ENCODE results near the gene URB1. TPM values are rescaled to one million over a fixed set of nuclear protein-coding genes. Genes with fewer than 3 reads are reported as not detected.

Gene URB1
- total and polyA plus RNA-seq, 9 of the 15 experiments (the other 6 are each of a cell fraction or from before 2014, with no cell fraction given) = 0.97 to 53.6 (median 21.5) TPM

- Histone ChIP-seq H3K9me1 (ENCODE audit: control insufficient read depth, insufficient read depth, low read length) (no peaks in the 10 kb centered on the region), H3K27me3 (ENCODE audit: control insufficient read depth in 2 of 2, insufficient read depth in 2 of 2, low read length in 2 of 2) (no peaks in the 10 kb centered on the region), H3K4me2 (ENCODE audit: insufficient read depth, low read length) (peak overlapping the region; percentile 83), H4K20me1 (replicated peaks; ENCODE audit: control insufficient read depth, insufficient read depth, low read length) (no peaks in the 10 kb centered on the region), H2AFZ (ENCODE audit: low read depth, low read length) (peak overlapping the region; percentile 95), H3K4me1 (replicated peaks in 1 of 2; ENCODE audit: control insufficient read depth in 2 of 2, insufficient read depth in 2 of 2, low read length in 2 of 2) (peaks cover 3 to 16% of the 10 kb centered on the region in 2 experiments; a peak in 4 of 5 replicates), H3K9me3 (replicated peaks; ENCODE audit: control insufficient read depth, insufficient read depth, low read depth, low read length) (no peaks in the 10 kb centered on the region), H3K4me3 (peak overlapping the region; percentile 76), H3K79me2 (ENCODE audit: control insufficient read depth, insufficient read depth, low read length) (peaks cover 38% of the 10 kb centered on the region), H3K27ac (ENCODE audit: extremely low read depth, low read depth, low read length) (peak overlapping the region; percentile 64), H3K36me3 (ENCODE audit: control insufficient read depth, insufficient read depth, low read length) (peaks cover 29% of the 10 kb centered on the region), H3K9ac (ENCODE audit: insufficient read depth in 1 of 2, low read depth in 2 of 2, low read length in 2 of 2) (peak overlapping the region; percentile 59 to 94)
- in situ Hi-C loops (cut with MboI) (no loop called here), intact Hi-C loops (cut with micrococcal nuclease) (no loop called here)
- WGBS (ENCODE audit: insufficient coverage, low coverage, missing lambda C conversion rate) = 4% methylated on average over 9 of the region's 9 CpGs
- DNase-seq (ENCODE audit: extremely low read depth in 1 of 4, low spot score in 3 of 4) = peak in 1 of 4 experiments; percentile 36
- CTCF ChIA-PET (ENCODE audit: low intra/inter-chr PET ratio) = no interaction called here
- peak; percentile 65 for ATAC-seq
- FAIRE-seq = peak; percentile 60
- POLR2A ChIA-PET = interaction anchor here (0.5 to 1.2 kb wide), 3 partner anchors 12 to 49 kb away, joined by 3 to 4 read pairs (median 3); partner anchors contain the start of gene MRAP
- BruUV-seq (replicated peaks) = no TSS peak
- no peak for TF ChIP-seq POLR2A (conservative IDR thresholded peaks at IDR 0.05)
- TF ChIP-seq, protein P1, sequence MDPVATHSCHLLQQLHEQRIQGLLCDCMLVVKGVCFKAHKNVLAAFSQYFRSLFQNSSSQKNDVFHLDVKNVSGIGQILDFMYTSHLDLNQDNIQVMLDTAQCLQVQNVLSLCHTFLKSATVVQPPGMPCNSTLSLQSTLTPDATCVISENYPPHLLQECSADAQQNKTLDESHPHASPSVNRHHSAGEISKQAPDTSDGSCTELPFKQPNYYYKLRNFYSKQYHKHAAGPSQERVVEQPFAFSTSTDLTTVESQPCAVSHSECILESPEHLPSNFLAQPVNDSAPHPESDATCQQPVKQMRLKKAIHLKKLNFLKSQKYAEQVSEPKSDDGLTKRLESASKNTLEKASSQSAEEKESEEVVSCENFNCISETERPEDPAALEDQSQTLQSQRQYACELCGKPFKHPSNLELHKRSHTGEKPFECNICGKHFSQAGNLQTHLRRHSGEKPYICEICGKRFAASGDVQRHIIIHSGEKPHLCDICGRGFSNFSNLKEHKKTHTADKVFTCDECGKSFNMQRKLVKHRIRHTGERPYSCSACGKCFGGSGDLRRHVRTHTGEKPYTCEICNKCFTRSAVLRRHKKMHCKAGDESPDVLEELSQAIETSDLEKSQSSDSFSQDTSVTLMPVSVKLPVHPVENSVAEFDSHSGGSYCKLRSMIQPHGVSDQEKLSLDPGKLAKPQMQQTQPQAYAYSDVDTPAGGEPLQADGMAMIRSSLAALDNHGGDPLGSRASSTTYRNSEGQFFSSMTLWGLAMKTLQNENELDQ (CRISPR knock-in tag; IDR thresholded peaks at IDR 0.05; ENCODE audit: borderline replicate concordance) = 0 out of 2 replicates have a peak, but pooled peaks have one; percentile 44
- TF ChIP-seq HDAC6 (IDR thresholded peaks at IDR 0.05; ENCODE audit: low read depth, low read length) = no peak
- TF ChIP-seq PHB2 (IDR thresholded peaks at IDR 0.05; ENCODE audit: low read depth) = no peak
- peak in 1 of 2 experiments; percentile 24; a peak in 1 of 4 replicates for TF ChIP-seq CSDE1 (IDR thresholded peaks at IDR 0.05)
Observed at GRCh38 chr21:32278103-32278502, 114.7 kb downstream of the URB1 start.
